Measurements from ENCODE around the gene EBP.

EBP gene

DNA sequence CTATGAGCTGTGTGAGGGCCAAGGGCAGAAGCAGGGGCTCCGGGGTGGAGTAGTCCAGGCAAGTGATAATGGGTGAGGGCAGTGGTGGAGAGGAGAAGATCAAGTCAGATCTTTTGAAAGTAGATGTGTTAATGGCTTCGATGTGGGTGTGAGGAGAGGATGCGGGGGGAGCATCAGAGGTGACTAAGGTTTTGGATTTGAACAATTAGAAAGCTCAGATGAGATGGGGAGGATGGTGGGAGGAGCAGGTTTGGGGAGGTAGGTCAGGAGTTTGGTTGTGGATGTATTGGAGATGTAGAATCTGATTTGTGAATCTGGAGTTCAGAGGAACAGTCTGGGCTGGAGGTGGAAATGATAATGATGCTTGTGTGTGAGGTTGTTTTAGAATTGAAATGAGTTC, 41.0 kb upstream of the EBP start:
- ChIA-PET CTCF (no interaction called here), POLR2A (no interaction called here)
- DNase-seq (ENCODE audit: extremely low spot score): no peak
- TF ChIP-seq, protein P1, sequence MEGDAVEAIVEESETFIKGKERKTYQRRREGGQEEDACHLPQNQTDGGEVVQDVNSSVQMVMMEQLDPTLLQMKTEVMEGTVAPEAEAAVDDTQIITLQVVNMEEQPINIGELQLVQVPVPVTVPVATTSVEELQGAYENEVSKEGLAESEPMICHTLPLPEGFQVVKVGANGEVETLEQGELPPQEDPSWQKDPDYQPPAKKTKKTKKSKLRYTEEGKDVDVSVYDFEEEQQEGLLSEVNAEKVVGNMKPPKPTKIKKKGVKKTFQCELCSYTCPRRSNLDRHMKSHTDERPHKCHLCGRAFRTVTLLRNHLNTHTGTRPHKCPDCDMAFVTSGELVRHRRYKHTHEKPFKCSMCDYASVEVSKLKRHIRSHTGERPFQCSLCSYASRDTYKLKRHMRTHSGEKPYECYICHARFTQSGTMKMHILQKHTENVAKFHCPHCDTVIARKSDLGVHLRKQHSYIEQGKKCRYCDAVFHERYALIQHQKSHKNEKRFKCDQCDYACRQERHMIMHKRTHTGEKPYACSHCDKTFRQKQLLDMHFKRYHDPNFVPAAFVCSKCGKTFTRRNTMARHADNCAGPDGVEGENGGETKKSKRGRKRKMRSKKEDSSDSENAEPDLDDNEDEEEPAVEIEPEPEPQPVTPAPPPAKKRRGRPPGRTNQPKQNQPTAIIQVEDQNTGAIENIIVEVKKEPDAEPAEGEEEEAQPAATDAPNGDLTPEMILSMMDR (IDR thresholded peaks at IDR 0.05; ENCODE audit: control extremely low read depth, extremely low read depth, low read depth, missing control alignments): no peak

DNA sequence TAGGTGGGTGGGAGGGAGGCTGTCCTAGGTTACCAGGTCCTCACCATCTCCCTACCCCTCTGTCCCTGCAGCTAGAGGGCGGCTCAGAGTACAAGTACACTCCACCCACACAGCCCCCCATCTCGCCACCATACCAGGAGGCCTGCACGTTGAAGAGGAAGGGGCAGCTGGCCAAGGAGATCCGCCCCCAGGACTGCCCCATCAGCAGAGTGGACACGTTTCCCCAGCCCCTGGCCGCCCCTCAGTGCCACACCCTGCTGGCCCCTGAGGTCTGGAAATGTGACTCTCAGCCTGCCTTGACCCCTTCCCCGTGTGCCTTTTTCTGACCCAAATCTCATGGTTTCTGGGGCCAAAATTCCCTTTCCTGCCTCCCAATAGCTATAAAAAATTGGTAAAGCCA, 39.1 kb upstream of the EBP start:
- CTCF ChIA-PET: interaction anchor here (2.5 kb wide), 1 partner anchor 11 kb away, joined by 6 read pairs; no protein-coding TSS in a partner anchor
- POLR2A ChIA-PET: no interaction called here
- TF ChIP-seq, protein P1 (IDR thresholded peaks at IDR 0.05; ENCODE audit: control extremely low read depth, extremely low read depth, low read depth, missing control alignments): no peak
- no peak for DNase-seq (ENCODE audit: extremely low spot score)

DNA sequence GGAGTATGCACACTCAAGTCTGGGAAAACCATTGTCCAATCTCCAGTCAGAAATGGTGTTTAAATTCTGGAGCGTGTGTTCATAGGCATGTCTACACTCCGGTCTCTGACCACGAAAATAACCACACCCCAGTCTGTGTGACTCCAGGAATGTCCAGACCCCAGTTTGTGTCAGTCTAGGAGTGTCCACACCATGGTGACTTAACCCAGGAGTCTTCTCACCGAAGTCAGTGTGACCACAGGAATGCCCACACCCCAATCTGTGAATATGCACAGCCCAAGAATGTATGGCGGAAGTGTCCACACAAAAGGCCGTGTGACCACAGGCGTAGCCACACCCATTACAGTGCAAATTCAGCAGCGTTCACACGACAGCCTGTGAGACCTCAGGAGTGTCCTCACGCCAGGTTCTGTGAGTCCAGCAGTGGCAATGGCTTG, 34.2 kb upstream of the EBP start:
- DNase-seq (ENCODE audit: extremely low spot score): no peak
- POLR2A ChIA-PET: no interaction called here
- TF ChIP-seq, protein P1 (IDR thresholded peaks at IDR 0.05; ENCODE audit: control extremely low read depth, extremely low read depth, low read depth, missing control alignments): no peak
- CTCF ChIA-PET: no interaction called here

DNA sequence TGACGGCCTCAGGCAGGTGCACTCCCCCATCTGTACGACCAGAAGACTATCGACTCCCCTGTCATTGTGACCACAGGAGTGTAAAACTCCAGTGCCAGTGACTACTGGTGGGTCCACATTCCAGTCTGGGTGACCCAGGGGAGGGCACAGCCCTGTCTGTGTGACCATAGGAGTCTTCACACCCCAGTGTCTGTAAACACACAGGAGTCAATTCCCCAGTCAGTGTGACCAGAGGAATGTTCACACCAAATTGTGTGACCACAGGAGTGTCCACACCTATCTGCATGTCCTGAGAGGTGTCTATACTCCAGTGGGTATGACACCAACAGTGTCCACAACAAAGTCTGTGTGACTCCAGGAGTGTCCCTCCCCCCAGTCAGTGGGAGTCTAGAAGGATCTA, 33.6 kb upstream of the EBP start:
- CTCF ChIA-PET: no interaction called here

DNA sequence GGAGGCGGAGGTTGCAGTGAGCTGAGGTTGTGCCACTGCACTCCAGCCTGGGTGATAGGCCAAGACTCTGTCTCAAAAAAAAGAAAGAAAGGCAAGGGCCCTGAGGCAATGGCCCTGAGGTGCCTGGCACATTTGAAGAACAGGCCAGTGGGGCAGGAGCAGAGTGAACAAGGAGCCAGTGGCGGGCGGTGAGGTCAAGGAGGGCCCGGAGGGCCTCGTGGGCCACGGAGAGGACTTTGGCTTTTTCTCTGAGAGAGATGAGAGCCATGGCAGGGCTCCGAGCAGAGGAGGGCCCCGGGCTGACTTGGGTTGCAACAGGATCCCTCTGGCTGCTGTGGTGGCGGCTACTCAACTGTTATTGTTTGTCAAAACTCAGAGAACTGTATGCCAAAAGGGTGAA, 32.3 kb upstream of the EBP start:
- TF ChIP-seq, protein P1 (IDR thresholded peaks at IDR 0.05; ENCODE audit: control extremely low read depth, extremely low read depth, low read depth, missing control alignments): no peak
- DNase-seq (ENCODE audit: extremely low spot score): no peak
- ChIA-PET CTCF (no interaction called here), POLR2A (no interaction called here)

More for the DNA sequence above, 33.6 kb upstream of the EBP start:
- DNase-seq (ENCODE audit: extremely low spot score): no peak
- POLR2A ChIA-PET: no interaction called here
- TF ChIP-seq, protein P1 (IDR thresholded peaks at IDR 0.05; ENCODE audit: control extremely low read depth, extremely low read depth, low read depth, missing control alignments): no peak

DNA sequence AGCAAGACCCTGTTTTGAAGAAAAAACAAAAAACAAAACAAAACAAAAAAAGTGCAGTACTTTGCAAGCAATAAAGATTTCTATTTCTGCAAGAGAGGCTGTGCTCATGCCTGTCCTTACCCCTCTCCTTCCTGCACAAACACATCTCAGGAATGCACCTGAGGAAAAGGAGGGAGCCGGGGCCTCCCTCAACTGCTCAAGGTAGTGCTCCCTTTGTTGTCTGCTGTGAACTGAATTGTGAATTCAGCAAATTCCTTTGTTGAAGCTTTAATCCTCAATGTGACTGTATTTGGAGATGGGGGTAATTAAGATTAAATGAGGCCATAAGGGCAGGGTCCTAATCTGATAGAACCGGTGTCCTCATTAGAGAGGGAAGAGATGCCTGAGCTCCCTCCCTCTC, 31.7 kb upstream of the EBP start:
- CTCF ChIA-PET: no interaction called here
- POLR2A ChIA-PET: no interaction called here
- no peak for DNase-seq (ENCODE audit: extremely low spot score)
- TF ChIP-seq, protein P1 (IDR thresholded peaks at IDR 0.05; ENCODE audit: control extremely low read depth, extremely low read depth, low read depth, missing control alignments): no peak

DNA sequence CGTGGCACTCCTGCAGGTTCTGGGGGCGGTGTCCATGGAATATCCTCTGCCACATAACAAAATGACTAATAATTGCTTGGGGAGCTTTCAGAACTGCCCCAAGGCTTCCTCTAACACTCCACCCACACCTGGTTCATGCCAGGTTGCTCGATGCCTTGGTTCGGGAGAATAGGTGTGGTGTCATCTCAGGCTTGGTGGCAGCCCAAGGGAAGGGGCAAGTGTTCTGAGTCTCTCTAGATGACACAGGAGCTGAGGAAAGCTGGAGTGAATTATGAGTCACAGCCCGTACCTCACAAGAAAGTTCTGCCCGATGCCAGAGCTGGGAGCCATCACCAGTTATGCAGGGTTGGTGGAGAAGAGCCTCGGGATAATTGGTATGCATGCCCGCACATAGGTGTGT, 30.9 kb upstream of the EBP start:
- CTCF ChIA-PET: no interaction called here
- TF ChIP-seq, protein P1 (IDR thresholded peaks at IDR 0.05; ENCODE audit: control extremely low read depth, extremely low read depth, low read depth, missing control alignments): no peak
- DNase-seq (ENCODE audit: extremely low spot score): no peak
- POLR2A ChIA-PET: no interaction called here

All from GM10248 (cell line).